Suprapubic skin (tissue), 4 donors: ENCODE measurements around the gene ALG5. TPM values are rescaled to one million over a fixed set of nuclear protein-coding genes. Genes with fewer than 3 reads are reported as not detected.

Experiments
- DNase-seq, 2 donors: peaks; one replicate each; pipeline ENCODE4 v3.0.0-alpha.2; 2019; ENCODE audit warnings: low spot score in 2 of 2
- H3K27ac ChIP-seq: fragments of 200-600 bp; sonication (generic); one replicate; pipeline ENCODE4 v1.5.1; 2019
- H3K27me3 ChIP-seq: fragments of 200-600 bp; sonication (generic); one replicate; pipeline ENCODE4 v1.5.1; 2019
- H3K36me3 ChIP-seq: fragments of 200-600 bp; sonication (generic); one replicate; pipeline ENCODE4 v1.5.1; 2019
- H3K4me1 ChIP-seq: fragments of 200-600 bp; sonication (generic); one replicate; pipeline ENCODE4 v1.5.1; 2019
- H3K4me3 ChIP-seq: fragments of 200-600 bp; sonication (generic); one replicate; pipeline ENCODE4 v1.5.1; 2019; ENCODE audit warnings: mild to moderate bottlenecking
- H3K9me3 ChIP-seq: fragments of 200-600 bp; sonication (generic); one replicate; pipeline ENCODE4 v1.5.1; 2019
- EP300 ChIP-seq: sonication (generic); formaldehyde crosslinking; IDR thresholded peaks from one replicate; pipeline ENCODE4 v1.6.1; 2017; ENCODE audit warnings: antibody characterized with exemption
- POLR2A ChIP-seq, 2 donors: fragments of 450-650 bp; IDR thresholded peaks; one replicate each; pipeline ENCODE4 v1.6.1; 2017; ENCODE audit warnings: antibody characterized with exemption in 2 of 2, mild to moderate bottlenecking in 2 of 2, moderate library complexity in 2 of 2
- POLR2AphosphoS5 ChIP-seq, 3 donors: sonication (generic); formaldehyde crosslinking; IDR thresholded peaks; one replicate each; pipeline ENCODE4 v1.6.1; 2017; ENCODE audit warnings: antibody characterized with exemption in 3 of 3
- WGBS: methylation state at CpG from one replicate; pipeline ENCODE4 v1.1.5; 2018; 5-methylcytosine and 5-hydroxymethylcytosine counted together
- total RNA-seq, 4 donors: library from RNA; depleted of rRNA; stranded (reverse); fragments of >200 nt; gene quantifications; one replicate each; pipeline ENCODE4 v1.1.0, GENCODE V29; 2016
- TF ChIP-seq, protein P1 (sequence below), 2 donors: fragments of 200-600 bp in 1 of 2; fragments of 450-650 bp in 1 of 2; sonication (generic) in 1 of 2; IDR thresholded peaks; one replicate each; pipeline ENCODE4 v1.5.1; 2016 to 2019; ENCODE audit warnings: antibody characterized with exemption in 2 of 2, mild to moderate bottlenecking in 1 of 2, moderate library complexity in 1 of 2

The ALG5 gene
- total RNA-seq, 4 donors from 2014 or later: 9.3 to 20.6 (median 16.7) TPM

DNA sequence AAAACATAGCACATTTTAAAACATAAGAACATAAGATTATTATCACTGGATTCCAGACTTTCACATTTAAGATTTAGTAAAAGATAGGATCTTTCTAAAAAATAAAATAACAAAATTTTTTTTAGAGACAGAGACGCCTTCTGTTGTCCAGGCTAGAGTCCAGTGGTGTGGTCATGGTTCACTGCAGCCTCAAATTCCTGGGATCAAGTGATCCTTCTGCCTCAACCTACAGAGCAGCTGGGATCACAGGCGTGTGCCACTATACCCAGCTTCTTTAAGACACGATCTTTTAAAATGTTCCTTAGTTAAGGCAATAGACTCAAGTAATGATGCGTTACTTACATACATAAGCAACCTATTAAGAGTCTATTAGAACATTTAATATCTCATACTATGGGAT, 32.7 kb downstream of the ALG5 start:
- peaks cover 74% of the 10 kb centered on the region for H3K36me3 ChIP-seq
- H3K27ac ChIP-seq: no peak overlapping the region
- H3K4me3 ChIP-seq: no peak overlapping the region
- H3K27me3 ChIP-seq: no peaks in the 10 kb centered on the region
- no peaks in the 10 kb centered on the region for H3K4me1 ChIP-seq
- TF ChIP-seq POLR2AphosphoS5 (IDR thresholded peaks at IDR 0.05) (no peak), EP300 (no peak)
- TF ChIP-seq, protein P1, sequence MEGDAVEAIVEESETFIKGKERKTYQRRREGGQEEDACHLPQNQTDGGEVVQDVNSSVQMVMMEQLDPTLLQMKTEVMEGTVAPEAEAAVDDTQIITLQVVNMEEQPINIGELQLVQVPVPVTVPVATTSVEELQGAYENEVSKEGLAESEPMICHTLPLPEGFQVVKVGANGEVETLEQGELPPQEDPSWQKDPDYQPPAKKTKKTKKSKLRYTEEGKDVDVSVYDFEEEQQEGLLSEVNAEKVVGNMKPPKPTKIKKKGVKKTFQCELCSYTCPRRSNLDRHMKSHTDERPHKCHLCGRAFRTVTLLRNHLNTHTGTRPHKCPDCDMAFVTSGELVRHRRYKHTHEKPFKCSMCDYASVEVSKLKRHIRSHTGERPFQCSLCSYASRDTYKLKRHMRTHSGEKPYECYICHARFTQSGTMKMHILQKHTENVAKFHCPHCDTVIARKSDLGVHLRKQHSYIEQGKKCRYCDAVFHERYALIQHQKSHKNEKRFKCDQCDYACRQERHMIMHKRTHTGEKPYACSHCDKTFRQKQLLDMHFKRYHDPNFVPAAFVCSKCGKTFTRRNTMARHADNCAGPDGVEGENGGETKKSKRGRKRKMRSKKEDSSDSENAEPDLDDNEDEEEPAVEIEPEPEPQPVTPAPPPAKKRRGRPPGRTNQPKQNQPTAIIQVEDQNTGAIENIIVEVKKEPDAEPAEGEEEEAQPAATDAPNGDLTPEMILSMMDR (IDR thresholded peaks at IDR 0.05): no peak
- no peaks in the 10 kb centered on the region for H3K9me3 ChIP-seq
- DNase-seq: no peak
- 93% methylated on average over 4 of the region's 4 CpGs for WGBS

DNA sequence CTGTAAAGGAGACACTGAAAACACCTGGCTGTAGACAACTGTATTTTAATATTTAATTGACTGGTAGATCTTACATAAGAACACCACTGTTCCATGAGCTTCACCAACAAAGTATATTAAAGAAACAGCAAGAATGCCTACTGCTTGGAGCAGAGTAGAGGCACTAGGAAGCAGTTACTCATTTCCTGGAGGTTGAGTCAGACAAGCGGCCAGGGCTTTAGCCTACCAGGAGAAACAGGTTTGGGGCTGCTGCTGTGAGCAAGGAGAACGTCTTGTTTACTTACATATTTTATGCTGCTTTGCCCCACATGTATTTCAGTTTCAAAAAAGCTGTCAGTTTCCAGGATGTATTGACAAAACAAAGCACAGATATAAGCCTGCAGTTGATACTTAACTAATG, 33.4 kb downstream of the ALG5 start:
- no peak for DNase-seq
- TF ChIP-seq POLR2AphosphoS5 (IDR thresholded peaks at IDR 0.05) (no peak), POLR2A (IDR thresholded peaks at IDR 0.05) (no peak), EP300 (no peak)
- TF ChIP-seq, protein P1 (IDR thresholded peaks at IDR 0.05): no peak
- Histone ChIP-seq H3K4me3 (no peak overlapping the region), H3K27me3 (no peaks in the 10 kb centered on the region), H3K4me1 (no peaks in the 10 kb centered on the region), H3K9me3 (no peaks in the 10 kb centered on the region), H3K36me3 (peaks cover 73% of the 10 kb centered on the region), H3K27ac (no peak overlapping the region)
- 80% methylated on average over 2 of the region's 2 CpGs for WGBS

DNA sequence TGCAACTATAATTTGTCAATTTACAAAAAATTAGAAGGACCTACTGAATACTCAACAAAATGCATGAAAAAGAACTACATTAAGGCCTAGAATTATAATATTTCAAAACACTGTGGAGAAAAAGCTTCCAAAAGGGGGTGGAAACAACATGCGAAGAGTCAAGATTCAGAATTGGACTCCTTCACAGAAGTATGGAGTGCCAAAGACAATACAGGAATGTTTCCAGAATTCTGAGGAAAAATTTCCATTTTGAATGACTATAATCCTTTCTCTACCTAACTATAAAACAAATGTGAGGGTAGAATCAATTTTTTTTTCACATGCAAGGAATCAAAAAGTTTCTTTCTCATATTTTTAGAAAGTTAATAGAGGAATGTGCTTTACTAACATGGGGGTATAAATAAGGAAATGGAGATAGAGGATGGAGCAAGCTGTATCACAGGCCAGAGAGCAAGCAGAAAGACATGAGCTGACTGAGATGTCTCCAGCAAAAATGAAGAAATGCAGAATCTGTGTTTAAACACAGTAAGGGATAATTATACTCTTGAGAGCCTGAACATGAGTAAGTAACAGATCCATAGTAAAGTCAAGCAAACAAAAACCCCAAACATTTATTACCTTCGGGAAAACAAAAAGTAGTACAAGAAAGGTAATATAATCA, 39.6 kb downstream of the ALG5 start:
- no peak overlapping the region for H3K27ac ChIP-seq
- H3K36me3 ChIP-seq: peaks cover 29% of the 10 kb centered on the region
- DNase-seq: no peak
- WGBS: 71% methylated on average over 2 of the region's 2 CpGs
- H3K9me3 ChIP-seq: no peaks in the 10 kb centered on the region
- no peak overlapping the region for H3K4me3 ChIP-seq
- TF ChIP-seq, protein P1 (IDR thresholded peaks at IDR 0.05): no peak
- TF ChIP-seq POLR2AphosphoS5 (IDR thresholded peaks at IDR 0.05): no peak
- TF ChIP-seq POLR2A (IDR thresholded peaks at IDR 0.05): no peak
- TF ChIP-seq EP300: no peak
- H3K27me3 ChIP-seq: no peaks in the 10 kb centered on the region
- no peaks in the 10 kb centered on the region for H3K4me1 ChIP-seq

DNA sequence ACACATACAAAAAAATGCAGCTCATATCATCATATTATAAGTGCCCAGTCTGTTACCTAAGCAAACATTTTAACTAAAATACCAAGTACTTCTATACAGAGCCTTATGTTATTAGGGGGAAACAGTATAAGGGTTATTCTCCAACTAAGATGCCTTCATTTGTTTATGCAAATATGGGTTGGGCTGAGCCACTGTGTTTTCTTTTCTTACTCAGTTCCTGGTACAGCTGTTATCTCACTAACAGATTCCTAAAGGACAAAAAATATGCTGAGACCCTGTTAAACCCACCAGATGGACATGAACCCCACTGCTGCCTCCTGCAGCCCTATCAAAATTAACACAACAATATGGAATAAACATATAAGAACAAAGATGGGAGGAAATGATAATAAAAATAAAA, 44.6 kb downstream of the ALG5 start:
- no peak overlapping the region for H3K27ac ChIP-seq
- no peak for DNase-seq
- no peaks in the 10 kb centered on the region for H3K27me3 ChIP-seq
- no peak overlapping the region for H3K4me3 ChIP-seq
- no peaks in the 10 kb centered on the region for H3K4me1 ChIP-seq
- TF ChIP-seq EP300: no peak
- TF ChIP-seq, protein P1 (IDR thresholded peaks at IDR 0.05): no peak
- TF ChIP-seq POLR2A (IDR thresholded peaks at IDR 0.05): no peak
- TF ChIP-seq POLR2AphosphoS5 (IDR thresholded peaks at IDR 0.05): no peak
- peaks cover 10% of the 10 kb centered on the region for H3K36me3 ChIP-seq
- no peaks in the 10 kb centered on the region for H3K9me3 ChIP-seq

DNA sequence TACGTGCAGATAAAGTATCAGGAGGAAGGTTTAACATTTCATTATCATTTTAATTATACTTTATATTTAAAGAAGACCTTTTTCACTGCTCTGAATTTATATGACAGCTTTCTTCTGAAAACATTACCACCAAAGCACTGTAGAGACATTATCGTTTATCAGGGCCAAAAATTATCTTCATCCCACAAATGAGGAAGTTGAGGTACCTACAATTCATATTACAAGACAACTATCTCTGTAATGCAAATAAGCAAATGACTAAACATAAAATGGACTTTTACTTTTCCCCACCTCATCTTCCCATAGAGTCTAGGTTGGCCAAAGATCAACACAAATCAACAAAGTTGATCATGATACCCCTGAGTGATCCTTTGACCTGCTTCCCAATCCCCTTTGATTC, 48.2 kb downstream of the ALG5 start:
- Histone ChIP-seq H3K27ac (no peak overlapping the region), H3K36me3 (peaks cover 16% of the 10 kb centered on the region)

More for the DNA sequence above, 48.2 kb downstream of the ALG5 start:
- Histone ChIP-seq H3K9me3 (no peaks in the 10 kb centered on the region), H3K4me3 (no peak overlapping the region), H3K27me3 (no peaks in the 10 kb centered on the region), H3K4me1 (no peaks in the 10 kb centered on the region)
- WGBS: 89% methylated on average over 2 of the region's 2 CpGs
- TF ChIP-seq POLR2AphosphoS5 (IDR thresholded peaks at IDR 0.05) (no peak), EP300 (no peak), POLR2A (IDR thresholded peaks at IDR 0.05) (no peak)
- TF ChIP-seq, protein P1 (IDR thresholded peaks at IDR 0.05): no peak
- DNase-seq: no peak
